Measurements from ENCODE around the gene SLC6A11.

Gene SLC6A11

DNA sequence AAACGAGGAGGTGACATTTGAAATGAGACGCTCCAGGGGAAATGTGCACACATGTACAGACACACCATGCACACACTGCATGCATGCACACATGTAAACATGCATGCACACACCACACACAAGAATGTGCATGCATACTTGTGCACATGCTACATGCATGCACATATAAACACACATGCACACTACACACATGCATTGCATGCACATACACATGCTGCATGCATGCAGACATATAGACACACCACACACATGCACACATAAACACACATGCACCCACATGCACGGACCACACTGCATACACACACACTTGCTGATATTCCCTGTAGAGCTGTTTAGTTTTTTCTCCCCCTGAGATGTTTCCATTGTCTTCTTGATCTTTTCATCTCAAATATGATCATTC, 138.7 kb downstream of the SLC6A11 start:
- DNase-seq (ENCODE audit: low spot score): no peak

- DNase-seq (ENCODE audit: low spot score): no peak
Measured at GRCh38 chr3:10955711-10956453, 139.9 kb downstream of the SLC6A11 start.

GRCh38 chr3:10956531-10956930, 140.5 kb downstream of the SLC6A11 start:
- DNase-seq (ENCODE audit: low spot score): no peak

DNA sequence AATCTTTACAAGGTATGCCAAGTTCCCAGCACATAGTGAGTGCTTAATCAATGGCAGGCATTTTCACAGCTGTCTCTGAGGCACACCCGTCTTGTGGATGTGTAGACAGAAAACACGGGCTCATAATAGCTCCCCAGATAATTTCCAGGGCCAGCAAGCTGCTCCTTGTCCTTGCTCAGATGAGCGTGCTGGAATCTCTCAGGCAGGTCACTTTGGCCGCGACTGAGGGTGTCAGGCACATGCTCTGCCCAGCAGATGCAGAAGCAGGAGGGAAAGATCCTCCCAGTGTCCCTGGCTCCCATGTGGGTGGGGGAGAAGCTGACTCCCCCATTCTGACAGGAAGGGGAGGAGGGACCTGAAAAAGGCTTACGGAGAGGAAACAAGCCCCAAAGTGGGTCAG, 141.0 kb downstream of the SLC6A11 start:
- DNase-seq (ENCODE audit: low spot score): no peak

DNA sequence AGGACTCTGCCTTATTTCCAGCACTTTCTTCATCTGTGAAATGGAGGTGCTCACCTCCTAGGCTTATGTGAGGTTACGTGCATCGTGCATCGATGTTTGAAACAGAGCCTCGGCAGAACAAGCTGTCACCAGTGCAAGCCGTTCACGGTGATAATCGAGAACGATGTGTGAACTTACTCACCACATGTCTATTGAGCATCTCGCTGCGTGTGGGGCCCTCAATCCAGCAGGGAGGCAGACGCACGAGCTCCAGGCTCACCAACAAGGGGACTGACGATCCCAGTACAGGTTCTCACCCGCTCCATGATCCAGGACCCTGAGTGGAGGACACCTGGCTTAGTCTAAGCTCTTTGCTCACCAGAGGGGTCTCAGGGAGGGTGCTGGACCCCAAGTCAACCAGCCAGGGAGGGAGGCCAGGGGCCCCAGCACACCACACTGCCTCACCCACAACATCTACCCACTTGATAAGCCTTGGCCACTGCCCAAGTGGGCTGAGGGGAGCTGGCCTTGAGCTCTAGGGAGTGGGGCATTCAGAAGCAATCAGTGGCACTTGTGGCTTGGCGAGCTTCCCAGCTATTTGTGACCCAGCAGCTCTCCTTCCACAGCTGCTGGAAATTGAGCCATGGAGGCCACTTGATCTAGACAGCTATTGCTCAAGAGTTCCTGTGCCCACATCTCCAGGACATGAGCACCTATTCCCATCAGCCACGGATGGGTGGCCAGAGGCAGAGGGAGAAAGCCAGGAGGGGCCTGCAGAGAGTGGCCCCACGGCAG, 142.1 kb downstream of the SLC6A11 start:
- peak; percentile 12 for DNase-seq (ENCODE audit: low spot score)

GRCh38 chr3:10960255-10960654, 144.2 kb downstream of the SLC6A11 start:
- DNase-seq (ENCODE audit: low spot score): no peak

GRCh38 chr3:10961921-10962320, 145.9 kb downstream of the SLC6A11 start:
- no peak for DNase-seq (ENCODE audit: low spot score)

- no peak for DNase-seq (ENCODE audit: low spot score)
Measured at GRCh38 chr3:10962481-10963036, 146.5 kb downstream of the SLC6A11 start.

DNA sequence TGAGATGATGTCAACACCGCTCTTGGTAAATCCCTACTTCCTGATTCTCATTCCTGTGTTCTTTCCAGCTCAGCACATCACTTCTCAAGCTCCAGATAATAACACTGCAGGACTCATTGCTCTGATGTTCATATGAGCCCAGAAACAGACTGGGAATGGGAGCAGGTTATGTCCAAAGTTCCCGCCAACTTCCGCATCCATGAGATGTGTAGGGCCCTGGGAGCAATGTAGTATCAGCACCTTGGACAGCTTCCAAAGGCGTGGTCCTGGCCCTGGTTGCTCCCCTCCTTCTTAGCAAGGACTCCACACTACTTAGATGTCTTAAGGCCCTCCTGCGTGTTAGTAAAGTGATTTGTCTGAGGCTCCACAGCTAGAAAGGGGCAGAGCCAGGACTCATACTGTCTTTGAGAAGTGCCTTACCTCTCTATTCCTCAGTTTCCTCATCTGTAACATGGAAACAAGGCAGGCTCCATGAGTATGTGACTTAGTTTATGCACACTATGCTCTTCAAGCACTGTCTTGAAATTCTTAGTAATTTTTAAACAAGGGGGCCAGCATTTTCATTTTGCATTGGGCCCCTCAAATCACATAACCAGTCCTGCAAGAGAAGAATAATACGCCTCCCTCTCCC, 148.6 kb downstream of the SLC6A11 start:
- no peak for DNase-seq (ENCODE audit: low spot score)

GRCh38 chr3:10968401-10968800, 152.4 kb downstream of the SLC6A11 start:
- no peak for DNase-seq (ENCODE audit: low spot score)

DNA sequence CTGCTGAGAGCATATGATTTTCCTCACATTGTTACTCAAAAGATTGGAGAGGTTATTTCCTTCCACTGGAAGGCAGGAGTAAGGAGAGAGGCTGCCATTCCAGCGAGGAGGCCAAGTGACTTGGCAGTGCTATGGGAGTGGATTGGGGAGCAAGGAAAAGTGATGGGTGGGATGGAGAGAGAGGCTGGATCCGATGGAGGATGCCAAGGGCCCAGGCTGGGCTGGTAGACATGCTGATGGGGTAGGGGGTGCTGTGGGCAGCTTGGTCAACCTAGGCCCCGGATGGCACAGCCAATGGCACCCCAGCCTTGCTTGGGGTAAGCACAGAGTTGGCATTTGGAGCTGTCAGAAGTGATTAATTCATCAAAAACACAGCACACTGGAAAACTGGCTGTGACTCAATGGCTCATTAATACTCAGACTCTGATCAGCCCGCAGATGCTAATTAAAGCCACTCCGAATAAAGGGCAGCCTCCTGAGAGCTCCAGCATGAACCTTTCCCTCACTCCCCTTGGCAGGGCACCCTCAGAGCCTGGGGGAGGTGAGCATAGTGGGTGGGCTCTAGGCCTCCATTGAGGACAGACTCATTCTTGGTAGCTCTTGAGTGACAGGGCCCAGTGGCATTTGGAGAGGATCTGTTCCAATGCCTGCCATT, 154.4 kb downstream of the SLC6A11 start:
- no peak for DNase-seq (ENCODE audit: low spot score)

DNA sequence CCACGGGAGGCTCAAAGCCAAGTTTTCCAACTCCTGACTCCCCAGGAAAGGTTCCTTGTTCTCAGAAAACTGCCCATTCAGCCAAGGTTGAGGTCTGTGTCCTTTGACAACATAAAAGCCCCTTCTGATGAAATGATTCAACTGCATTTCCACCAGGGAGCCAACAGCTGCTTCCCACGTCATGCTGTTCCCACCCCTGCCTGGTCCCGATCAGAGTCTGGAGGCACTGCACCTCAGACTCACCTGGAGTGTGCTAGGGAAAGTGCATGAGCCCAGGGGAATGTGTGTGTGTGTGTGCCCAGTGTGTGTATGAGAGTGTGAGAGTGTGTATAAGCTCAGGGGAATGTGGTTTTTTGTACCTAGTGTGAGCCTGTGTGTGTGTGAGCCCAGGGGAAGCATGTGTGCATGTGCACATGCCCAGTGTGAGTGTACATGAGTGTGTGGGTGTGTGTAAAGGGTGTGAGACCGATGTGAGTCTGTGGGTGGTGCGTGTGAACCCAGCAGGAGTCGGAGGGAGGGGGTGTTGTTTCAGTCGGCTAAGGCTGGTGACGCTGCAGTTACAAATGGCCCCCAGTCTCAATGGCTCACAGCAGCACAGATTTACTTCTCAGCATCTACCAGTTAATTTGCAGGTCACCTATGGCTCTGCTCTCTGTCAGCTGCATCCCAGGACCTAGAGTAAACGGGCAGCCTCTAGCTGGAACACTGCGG, 156.2 kb downstream of the SLC6A11 start:
- DNase-seq (ENCODE audit: low spot score): no peak

DNA sequence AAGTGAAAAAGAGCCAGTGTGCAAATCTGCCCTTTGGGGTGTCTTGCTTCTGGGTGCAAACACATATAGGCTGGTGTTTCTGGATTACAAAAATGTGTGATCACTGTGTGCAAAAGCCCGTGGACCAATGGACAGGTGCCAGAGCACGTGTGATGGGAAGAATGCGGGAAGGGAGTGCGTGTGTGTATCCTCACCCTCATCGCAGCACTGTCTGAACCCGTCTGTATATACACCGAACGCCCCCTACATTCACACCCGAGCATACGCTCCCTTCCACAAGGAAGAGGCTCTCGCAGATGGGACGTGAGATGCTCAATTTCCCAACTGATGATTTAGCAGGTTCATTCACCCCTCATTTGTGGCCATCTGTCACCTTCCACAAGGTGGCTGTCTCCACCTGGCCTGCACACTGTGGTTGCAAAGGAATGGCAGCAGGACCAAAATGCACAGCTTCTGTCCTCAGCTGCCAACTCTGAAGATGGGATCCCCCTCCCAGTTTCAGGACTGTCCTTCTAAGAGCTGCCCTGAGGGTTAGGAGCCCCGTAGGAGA, 157.1 kb downstream of the SLC6A11 start:
- DNase-seq (ENCODE audit: low spot score): no peak

GRCh38 chr3:10974131-10974530, 158.1 kb downstream of the SLC6A11 start:
- DNase-seq (ENCODE audit: low spot score): no peak

GRCh38 chr3:10974746-10975375, 158.8 kb downstream of the SLC6A11 start:
- no peak for DNase-seq (ENCODE audit: low spot score)

GRCh38 chr3:10975695-10976234, 159.7 kb downstream of the SLC6A11 start:
- DNase-seq (ENCODE audit: low spot score): no peak

DNA sequence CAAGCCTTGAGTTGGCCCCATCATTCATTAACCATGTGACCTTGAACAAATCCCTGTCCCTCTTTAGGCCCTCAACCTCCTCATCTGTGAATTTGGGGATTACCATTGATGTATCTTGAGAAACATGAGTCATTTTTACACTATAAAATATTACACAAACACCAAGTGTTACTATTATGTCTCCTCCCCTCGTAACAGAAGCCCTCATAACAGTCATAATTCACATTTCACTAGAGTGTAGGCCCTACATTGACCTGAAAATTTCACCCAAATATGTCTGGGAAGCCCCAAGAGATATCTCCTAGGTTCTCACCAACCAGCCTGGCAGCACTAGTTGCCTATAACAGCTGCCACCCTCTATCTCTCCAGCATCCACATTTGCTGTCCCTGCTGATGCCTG, 160.7 kb downstream of the SLC6A11 start:
- no peak for DNase-seq (ENCODE audit: low spot score)

GRCh38 chr3:10977892-10978510, 162.0 kb downstream of the SLC6A11 start:
- DNase-seq (ENCODE audit: low spot score): peak; percentile 9

GRCh38 chr3:10978956-10979355, 162.9 kb downstream of the SLC6A11 start:
- DNase-seq (ENCODE audit: low spot score): no peak

DNA sequence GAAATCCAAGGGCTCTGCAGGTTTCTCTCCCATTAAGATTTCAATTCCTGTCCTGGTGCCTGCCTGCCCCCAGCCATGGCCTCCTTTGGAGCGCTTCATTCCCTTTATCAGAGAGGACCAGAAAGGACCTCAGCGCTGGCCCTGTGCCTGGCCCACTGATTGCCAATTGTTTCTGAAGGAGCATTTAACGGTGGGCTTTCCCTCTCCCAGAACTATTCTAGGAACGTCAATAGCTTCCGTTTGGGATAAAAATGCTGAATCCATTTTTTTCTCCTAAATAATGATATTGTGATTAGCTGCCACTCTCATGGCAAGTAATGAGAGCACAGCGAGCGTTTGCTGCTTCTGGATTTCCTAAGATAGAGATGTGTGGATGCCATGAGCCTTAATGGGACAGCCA, 164.3 kb downstream of the SLC6A11 start:
- DNase-seq (ENCODE audit: low spot score): no peak

All from kidney tubule cell (primary cell).